Activated CD4-positive, alpha-beta memory T cell treated with anti-CD3 and anti-CD28 coated beads, Interleukin-2, amount 10 ng/mL, durations not matched to agents 7 days and 5 days (primary cell): ENCODE measurements around the gene KANSL3. TPM values are rescaled to one million over a fixed set of nuclear protein-coding genes. Genes with fewer than 3 reads are reported as not detected.

Experiments
- CTCF ChIA-PET: fragments of 350-600 bp; sonication (Branson Sonifier 250); formaldehyde crosslinking; loops from one replicate; lab custom pipeline; 2021; ENCODE audit warnings: antibody characterized with exemption, inconsistent platforms; lab: Charles Lee
- POLR2A ChIA-PET: fragments of 350-600 bp; sonication (Branson Sonifier 250); formaldehyde crosslinking; loops from one replicate; lab custom pipeline; 2021; ENCODE audit warnings: antibody characterized with exemption; lab: Charles Lee
- DNase-seq: peaks from one replicate; pipeline ENCODE4 v3.0.0-alpha.2; 2020
- H3K27ac Mint-ChIP-seq: one replicate; pipeline ENCODE4 v1.8.0; 2021; ENCODE audit warnings: mild to moderate bottlenecking, mixed read lengths
- H3K27me3 Mint-ChIP-seq: one replicate; pipeline ENCODE4 v1.8.0; 2021; ENCODE audit warnings: mixed read lengths
- H3K36me3 Mint-ChIP-seq: one replicate; pipeline ENCODE4 v1.8.0; 2021; ENCODE audit warnings: low read depth, mixed read lengths
- H3K4me1 Mint-ChIP-seq: one replicate; pipeline ENCODE4 v1.8.0; 2021; ENCODE audit warnings: mixed read lengths
- H3K4me3 Mint-ChIP-seq: one replicate; pipeline ENCODE4 v1.8.0; 2021; ENCODE audit warnings: mild to moderate bottlenecking, mixed read lengths
- H3K9me3 Mint-ChIP-seq: one replicate; pipeline ENCODE4 v1.8.0; 2021; ENCODE audit warnings: mixed read lengths
- total RNA-seq, 2 experiments: library from RNA; stranded (reverse); gene quantifications; one replicate each; pipeline ENCODE4 v1.2.3, GENCODE V29; 2021

KANSL3 gene
- total RNA-seq, 2 experiments from 2014 or later = 58.2 to 60.9 TPM

DNA sequence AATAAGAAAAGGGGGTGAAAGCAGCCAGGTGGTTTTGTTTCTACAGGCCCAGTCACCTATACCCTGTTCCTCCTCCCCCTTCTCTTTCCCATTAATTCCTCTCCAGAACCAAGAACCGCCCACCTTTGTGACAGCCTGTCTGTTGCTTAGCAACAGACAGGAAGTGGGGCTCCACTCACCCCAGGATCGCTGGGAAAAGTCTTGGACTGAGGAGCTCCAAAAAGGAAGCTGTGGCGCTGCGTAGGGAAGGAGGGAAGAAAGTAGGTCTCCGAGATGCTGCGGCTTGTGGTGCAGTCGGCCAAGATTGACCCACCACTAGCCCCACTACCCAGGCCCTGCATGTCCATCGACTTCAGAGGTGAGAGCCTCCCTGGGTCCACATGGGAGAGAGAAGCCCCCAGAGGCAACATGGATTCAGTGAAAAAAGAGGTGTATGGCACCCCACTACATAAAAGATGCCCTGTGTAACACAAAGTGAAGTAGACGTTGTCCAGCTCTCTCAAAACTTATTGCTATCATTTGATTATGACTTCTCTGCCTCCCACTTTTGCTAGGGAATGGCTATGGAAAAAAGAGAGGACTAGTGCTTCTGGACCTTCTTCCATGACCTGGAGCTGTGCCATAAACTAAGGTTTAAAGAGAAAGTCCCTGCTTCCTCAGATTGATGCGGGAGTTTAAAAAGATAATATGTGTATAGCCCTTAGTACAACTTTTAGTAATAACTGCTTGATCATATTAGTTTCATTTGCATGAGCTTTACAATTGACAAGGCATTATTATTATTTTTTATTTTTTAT lies 4.7 kb upstream of the KANSL3 start, which contains the start of gene FER1L5:
Gene FER1L5, plus strand, starts transcription at position 201 of the 797 bp plus-strand sequence. Its CDS starts 73 bp downstream, at position 274.
- H3K4me3 Mint-ChIP-seq = no peak within 1 kb of the TSS
- H3K9me3 Mint-ChIP-seq = no peaks in the 10 kb centered on the region
- CTCF ChIA-PET = interaction anchor here (1.2 kb wide), 1 partner anchor 9 kb away, joined by 4 read pairs; no protein-coding TSS in a partner anchor
- no peaks in the 10 kb centered on the region for H3K36me3 Mint-ChIP-seq
- no peak for DNase-seq
- peaks cover 8% of the 10 kb centered on the region for H3K27me3 Mint-ChIP-seq
- H3K27ac Mint-ChIP-seq = no peak within 1 kb of the TSS
- POLR2A ChIA-PET = no interaction called here
- H3K4me1 Mint-ChIP-seq = peaks cover 10% of the 10 kb centered on the region

DNA sequence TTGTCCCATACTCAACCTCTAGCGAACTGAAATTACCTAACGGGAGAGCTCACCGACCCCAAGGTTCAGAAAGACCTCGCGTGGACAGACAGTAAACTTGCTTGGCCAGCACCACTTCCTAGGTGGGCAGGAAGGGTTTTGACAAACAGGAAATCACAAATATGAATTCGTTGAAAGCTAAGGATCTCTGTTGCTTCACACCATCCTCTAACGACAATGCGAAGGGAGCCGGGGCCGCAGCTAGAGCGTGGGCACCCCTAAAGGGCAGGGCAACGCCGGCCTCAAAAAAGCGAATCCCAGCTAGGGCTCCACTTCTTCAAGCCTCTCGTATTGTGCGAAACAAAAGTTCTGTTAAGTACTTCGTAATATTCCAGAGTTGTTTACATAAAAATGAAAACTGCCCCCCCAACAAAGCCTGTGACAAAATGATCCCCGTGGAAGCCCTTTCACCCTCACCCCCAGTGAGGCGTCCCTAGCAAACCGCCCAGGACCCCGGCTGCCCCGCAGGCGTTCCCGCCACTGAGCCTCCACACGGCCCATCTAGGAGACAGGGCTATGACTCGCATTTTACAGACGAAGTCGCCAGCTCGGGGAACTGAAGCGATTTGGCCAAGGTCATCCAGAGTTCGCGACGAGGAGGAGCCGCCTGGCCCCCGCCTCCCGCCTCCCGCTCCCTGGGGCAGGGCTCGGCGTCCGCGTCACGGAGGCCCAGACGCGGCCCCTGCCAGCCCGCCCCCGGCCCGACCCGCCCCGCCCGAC lies 548 bp downstream of the KANSL3 start:
- H3K4me1 Mint-ChIP-seq = peaks cover 44% of the 10 kb centered on the region
- DNase-seq = peak; percentile 87
- no peaks in the 10 kb centered on the region for H3K9me3 Mint-ChIP-seq
- H3K36me3 Mint-ChIP-seq = peaks cover 34% of the 10 kb centered on the region
- peak overlapping the region; percentile 92 for H3K27ac Mint-ChIP-seq
- CTCF ChIA-PET = interaction anchor here (0.8 to 1.9 kb wide), 5 partner anchors 20 to 220 kb away, joined by 3 to 6 read pairs (median 4); partner anchors contain the start of gene ANKRD39
- H3K4me3 Mint-ChIP-seq = peak overlapping the region; percentile 96
- peaks cover 8% of the 10 kb centered on the region for H3K27me3 Mint-ChIP-seq
- POLR2A ChIA-PET = interaction anchor here (0.6 to 4.0 kb wide), 22 partner anchors 11 to 429 kb away, joined by 3 to 58 read pairs (median 4); partner anchors contain the start of genes ANKRD39, ARID5A, CNNM4 and LMAN2L

DNA sequence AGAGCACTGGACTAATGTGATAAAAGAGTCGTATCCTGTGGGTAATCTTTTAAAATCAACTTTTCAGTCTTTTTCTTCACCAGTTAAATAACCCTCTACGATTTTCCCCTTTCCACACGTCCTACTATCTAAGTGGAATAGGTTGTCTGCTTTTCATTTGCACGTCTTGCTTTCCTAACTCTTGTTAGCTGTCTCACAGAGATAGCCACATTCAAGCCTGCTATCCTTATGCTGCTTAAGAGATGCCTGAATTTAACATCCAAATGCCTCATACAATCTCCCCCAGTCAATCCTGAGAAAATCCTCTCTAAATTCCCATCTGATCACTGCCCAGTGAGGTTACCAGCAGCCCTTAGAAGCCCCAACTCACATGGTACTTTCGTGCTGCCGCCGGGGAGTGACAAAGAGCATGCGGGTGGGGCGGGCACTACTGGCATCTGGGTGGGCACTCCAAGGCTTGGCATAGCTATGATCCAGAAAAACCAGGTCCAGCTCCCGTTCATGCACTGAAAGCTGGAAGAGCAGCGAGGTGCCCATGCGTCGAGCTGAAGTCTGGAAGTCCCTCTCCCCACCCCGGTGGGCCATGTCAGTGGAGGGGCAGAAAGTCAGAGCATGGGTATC lies 1.5 kb downstream of the KANSL3 start:
- peak overlapping the region; percentile 92 for H3K27ac Mint-ChIP-seq
- peaks cover 39% of the 10 kb centered on the region for H3K36me3 Mint-ChIP-seq
- peak overlapping the region; percentile 96 for H3K4me3 Mint-ChIP-seq
- ChIA-PET CTCF (interaction anchor here (0.8 to 1.9 kb wide), 5 partner anchors 19 to 221 kb away, joined by 3 to 6 read pairs (median 4); partner anchors contain the start of gene ANKRD39), POLR2A (interaction anchor here (0.9 to 4.0 kb wide), 14 partner anchors 10 to 326 kb away, joined by 3 to 58 read pairs (median 8); partner anchors contain the start of genes ARID5A, CNNM4 and LMAN2L)
- no peak for DNase-seq
- peaks cover 50% of the 10 kb centered on the region for H3K4me1 Mint-ChIP-seq
- H3K27me3 Mint-ChIP-seq = peaks cover 8% of the 10 kb centered on the region
- no peaks in the 10 kb centered on the region for H3K9me3 Mint-ChIP-seq

DNA sequence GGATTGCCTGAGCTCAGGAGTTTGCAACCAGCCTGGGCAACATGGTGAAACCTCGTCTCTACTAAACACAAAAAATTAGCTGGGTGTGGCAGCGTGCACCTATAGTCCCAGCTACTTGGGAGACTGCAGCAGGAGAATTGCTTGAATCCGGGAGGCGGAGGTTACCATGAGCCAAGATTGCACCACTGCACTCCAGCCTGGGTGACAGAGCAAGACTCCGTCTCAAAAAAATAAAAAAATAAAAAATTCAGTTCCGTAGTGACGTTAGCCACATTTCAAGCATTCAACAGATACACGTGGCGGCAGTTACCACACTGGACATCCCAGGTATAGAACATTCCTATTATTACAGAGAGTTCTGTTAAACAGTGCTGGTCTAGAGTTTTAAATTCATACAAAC lies 4.5 kb downstream of the KANSL3 start:
- POLR2A ChIA-PET = no interaction called here
- CTCF ChIA-PET = interaction anchor here (0.6 kb wide), 1 partner anchor 12 kb away, joined by 3 read pairs; no protein-coding TSS in a partner anchor
- H3K36me3 Mint-ChIP-seq = peaks cover 65% of the 10 kb centered on the region

DNA sequence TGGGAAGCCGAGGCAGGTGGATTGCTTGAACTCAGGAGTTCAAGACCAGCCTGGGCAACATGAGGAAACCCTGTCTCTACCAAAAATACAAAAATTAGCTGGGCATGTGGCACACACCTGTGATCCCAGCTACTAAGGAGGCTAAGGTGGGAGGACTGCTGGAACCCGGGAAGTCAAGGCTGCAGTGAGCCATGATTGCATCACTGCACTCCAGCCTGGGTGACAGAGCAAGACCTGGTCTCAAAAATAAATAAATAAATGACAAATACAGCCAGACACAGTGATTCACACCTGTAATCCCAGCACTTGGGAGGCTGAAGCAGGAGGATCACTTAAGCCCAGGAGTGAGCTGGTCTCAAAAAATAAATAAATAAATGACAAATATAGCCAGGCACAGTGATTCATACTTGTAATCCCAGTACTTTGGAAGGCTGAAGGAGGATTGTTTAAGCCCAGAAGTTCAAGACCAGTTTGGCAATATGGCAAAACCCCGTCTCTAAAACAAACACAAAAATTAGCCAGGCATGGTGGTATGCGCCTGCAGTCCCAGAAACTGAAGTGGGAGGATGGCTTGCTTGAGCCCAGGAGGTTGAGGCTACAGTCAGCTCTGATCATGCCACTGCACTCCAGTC lies 6.2 kb downstream of the KANSL3 start:
- Mint-ChIP-seq H3K4me3 (no peak overlapping the region), H3K36me3 (peaks cover 75% of the 10 kb centered on the region), H3K27ac (no peak overlapping the region), H3K9me3 (no peaks in the 10 kb centered on the region), H3K27me3 (no peaks in the 10 kb centered on the region), H3K4me1 (peaks cover 43% of the 10 kb centered on the region)
- CTCF ChIA-PET = no interaction called here
- no peak for DNase-seq
- POLR2A ChIA-PET = no interaction called here

More for the DNA sequence above, 4.5 kb downstream of the KANSL3 start:
- Mint-ChIP-seq H3K4me3 (no peak overlapping the region), H3K9me3 (no peaks in the 10 kb centered on the region), H3K4me1 (peaks cover 46% of the 10 kb centered on the region), H3K27me3 (no peaks in the 10 kb centered on the region), H3K27ac (no peak overlapping the region)
- no peak for DNase-seq

DNA sequence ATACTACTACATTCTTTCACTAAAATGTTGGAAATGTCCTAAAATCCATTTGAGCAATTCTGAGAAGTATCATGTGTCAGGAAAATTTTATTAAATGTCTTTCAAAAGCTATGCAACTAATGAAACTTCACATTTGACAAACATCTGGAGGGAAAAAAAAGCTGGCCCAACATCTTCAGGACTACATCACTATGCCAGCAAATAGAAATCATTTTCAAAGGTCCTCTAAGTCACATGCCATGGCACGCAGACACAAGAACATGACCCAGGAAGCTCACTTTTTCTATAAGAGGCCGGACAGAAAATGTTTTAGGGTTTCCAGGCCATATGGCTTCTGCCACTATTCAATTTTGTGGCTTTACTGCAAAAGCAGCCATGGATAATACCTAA lies 11.6 kb downstream of the KANSL3 start:
- POLR2A ChIA-PET = interaction anchor here (1.2 to 7.1 kb wide), 2 partner anchors 11 to 25 kb away, joined by 3 to 58 read pairs; partner anchors contain the start of gene KANSL3

DNA sequence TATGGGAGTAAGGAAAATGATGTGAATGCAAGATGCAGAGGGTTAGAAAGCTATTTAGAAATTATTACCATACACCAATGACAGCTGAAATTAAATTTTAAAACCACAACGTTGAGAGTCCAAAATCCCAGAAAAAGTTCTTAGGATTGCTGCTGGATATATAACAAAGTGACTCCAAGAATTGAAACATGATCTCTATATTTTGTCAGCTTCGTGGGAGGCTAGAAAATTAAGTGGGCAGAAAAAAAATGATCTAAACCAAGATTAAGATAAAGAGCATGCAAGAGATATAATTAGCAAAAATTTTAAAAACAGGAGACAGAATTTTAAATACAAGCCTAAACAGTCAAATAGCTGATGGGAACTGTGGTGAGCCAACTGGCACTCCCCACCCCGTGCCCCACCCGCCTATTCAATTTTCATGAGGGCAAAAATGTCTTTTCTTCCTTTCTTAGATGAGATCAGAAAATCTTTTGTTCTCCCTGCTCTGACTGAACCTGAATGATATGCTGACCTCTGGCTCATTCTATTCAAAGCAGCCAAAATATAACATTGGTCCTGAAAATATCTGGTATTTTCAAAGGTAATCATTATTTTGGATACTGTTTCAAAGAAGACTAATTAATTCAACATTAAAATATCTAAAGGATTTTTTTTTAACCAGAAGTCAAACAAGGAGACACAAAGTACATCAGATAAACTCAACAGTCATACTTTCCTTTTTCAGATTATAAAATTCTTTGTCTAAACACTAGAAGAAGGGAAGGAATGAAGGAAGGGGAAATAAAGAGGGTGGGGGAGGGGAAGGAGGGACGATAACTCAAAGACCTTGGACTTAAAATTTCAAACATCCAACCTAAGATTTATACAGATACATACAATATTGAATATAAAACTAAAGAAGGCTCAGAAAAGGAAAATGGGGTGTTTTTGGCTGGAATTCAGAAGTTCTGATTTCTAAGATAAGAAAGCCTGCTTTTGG lies 12.2 kb downstream of the KANSL3 start:
- ChIA-PET POLR2A (interaction anchor here (7.1 kb wide), 1 partner anchor 11 kb away, joined by 58 read pairs; the partner anchor contains the start of gene KANSL3), CTCF (no interaction called here)
- Mint-ChIP-seq H3K9me3 (no peaks in the 10 kb centered on the region), H3K27ac (peak overlapping the region; percentile 41), H3K4me1 (peaks cover 26% of the 10 kb centered on the region), H3K27me3 (no peaks in the 10 kb centered on the region), H3K4me3 (no peak overlapping the region), H3K36me3 (peaks cover 71% of the 10 kb centered on the region)
- no peak for DNase-seq

More for the DNA sequence above, 11.6 kb downstream of the KANSL3 start:
- peaks cover 77% of the 10 kb centered on the region for H3K36me3 Mint-ChIP-seq
- H3K27ac Mint-ChIP-seq = peak overlapping the region; percentile 41
- H3K9me3 Mint-ChIP-seq = no peaks in the 10 kb centered on the region
- CTCF ChIA-PET = interaction anchor here (1.3 kb wide), 1 partner anchor 135 kb away, joined by 3 read pairs; no protein-coding TSS in a partner anchor
- H3K27me3 Mint-ChIP-seq = no peaks in the 10 kb centered on the region
- DNase-seq = no peak
- peaks cover 27% of the 10 kb centered on the region for H3K4me1 Mint-ChIP-seq
- H3K4me3 Mint-ChIP-seq = no peak overlapping the region

DNA sequence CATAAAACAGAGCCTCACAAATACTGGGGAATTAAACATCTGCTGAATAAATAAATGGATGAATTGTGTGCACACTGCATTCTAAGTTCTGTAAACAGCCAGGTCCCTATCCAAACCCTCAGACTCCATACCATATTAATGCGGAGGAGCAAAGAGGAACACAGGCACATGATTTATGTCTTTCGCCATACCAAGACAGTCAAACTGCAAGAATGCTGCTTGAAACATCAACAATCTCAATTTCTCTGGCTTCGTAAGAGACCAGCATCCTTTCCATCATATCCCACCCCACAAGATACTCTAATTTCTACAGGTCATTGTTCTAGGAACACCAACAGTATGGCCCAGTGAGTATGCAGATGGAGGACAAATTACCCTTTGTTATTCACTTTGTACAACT lies 15.0 kb downstream of the KANSL3 start:
- H3K27me3 Mint-ChIP-seq = no peaks in the 10 kb centered on the region
- H3K36me3 Mint-ChIP-seq = peaks cover 68% of the 10 kb centered on the region
- ChIA-PET POLR2A (interaction anchor here (7.1 kb wide), 1 partner anchor 14 kb away, joined by 58 read pairs; the partner anchor contains the start of gene KANSL3), CTCF (no interaction called here)
- H3K4me3 Mint-ChIP-seq = no peak overlapping the region
- no peaks in the 10 kb centered on the region for H3K9me3 Mint-ChIP-seq
- H3K4me1 Mint-ChIP-seq = peaks cover 42% of the 10 kb centered on the region
- no peak for DNase-seq
- no peak overlapping the region for H3K27ac Mint-ChIP-seq

DNA sequence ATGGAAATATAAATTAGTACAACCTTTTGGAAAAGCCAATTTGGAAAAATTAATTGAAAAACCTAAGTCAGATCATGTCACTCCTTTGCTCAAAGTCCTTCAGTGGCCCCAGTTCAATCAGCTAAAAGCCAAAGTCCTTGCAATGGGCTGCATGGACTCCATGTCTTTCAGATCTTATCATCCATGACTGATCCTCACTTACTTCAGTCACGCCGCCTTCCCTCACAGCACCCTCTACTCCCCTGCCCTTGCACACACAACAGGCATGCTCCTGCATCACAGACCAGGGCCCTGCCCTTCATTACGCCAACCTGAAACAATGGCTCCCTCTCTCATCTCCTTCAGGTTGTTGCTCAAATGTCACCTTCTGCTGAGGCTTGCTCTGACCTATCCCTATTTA lies 15.6 kb downstream of the KANSL3 start:
- no peak for DNase-seq
- Mint-ChIP-seq H3K36me3 (peaks cover 62% of the 10 kb centered on the region), H3K9me3 (no peaks in the 10 kb centered on the region), H3K27me3 (no peaks in the 10 kb centered on the region), H3K4me3 (no peak overlapping the region), H3K27ac (no peak overlapping the region), H3K4me1 (peaks cover 45% of the 10 kb centered on the region)
- CTCF ChIA-PET = interaction anchor here (0.6 kb wide), 1 partner anchor 11 kb away, joined by 3 read pairs; no protein-coding TSS in a partner anchor
- POLR2A ChIA-PET = no interaction called here

DNA sequence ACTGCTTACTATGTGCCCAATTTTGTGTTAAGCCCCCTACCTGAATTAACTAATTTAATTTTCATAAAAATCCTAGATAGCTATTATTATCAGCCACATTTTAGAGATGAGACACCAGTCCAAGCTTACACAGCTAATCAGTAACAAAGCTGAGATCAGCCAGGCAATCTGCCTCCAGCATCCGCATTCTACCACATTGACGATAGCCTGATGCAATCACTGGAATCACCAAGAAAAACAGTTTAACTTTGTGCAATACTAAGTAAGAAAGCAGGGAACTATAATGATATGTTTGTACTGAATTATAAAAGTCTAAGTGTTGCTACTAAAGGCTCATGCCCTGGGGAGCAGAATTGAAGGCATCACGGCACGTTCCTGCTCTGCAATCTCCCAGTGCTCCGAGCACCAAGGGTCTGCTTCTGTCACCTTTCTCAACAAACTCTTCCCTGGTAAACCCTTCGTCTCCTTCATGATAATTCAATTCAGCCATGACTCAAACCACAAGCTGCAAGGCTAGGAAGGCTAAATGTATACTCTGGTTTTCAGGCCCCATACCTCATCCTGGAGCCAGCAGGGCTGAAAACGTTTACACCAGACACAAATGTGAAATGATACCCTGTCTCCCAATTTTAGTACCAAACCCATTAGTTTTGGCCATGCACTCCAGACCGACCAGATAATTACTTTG lies 19.4 kb downstream of the KANSL3 start:
- Mint-ChIP-seq H3K27ac (peak overlapping the region; percentile 7), H3K27me3 (no peaks in the 10 kb centered on the region), H3K4me3 (no peak overlapping the region), H3K4me1 (peaks cover 49% of the 10 kb centered on the region), H3K9me3 (no peaks in the 10 kb centered on the region), H3K36me3 (peaks cover 59% of the 10 kb centered on the region)
- ChIA-PET POLR2A (interaction anchor here (1.2 to 4.2 kb wide), 6 partner anchors 10 to 105 kb away, joined by 3 to 40 read pairs (median 8); partner anchors contain the start of gene KANSL3), CTCF (interaction anchor here (1.4 to 1.6 kb wide), 3 partner anchors 25 to 144 kb away, joined by 3 to 6 read pairs (median 6); partner anchors contain the start of gene CNNM4)
- no peak for DNase-seq
